ENCODE measurements around the gene CAVIN2.

The CAVIN2 gene

DNA sequence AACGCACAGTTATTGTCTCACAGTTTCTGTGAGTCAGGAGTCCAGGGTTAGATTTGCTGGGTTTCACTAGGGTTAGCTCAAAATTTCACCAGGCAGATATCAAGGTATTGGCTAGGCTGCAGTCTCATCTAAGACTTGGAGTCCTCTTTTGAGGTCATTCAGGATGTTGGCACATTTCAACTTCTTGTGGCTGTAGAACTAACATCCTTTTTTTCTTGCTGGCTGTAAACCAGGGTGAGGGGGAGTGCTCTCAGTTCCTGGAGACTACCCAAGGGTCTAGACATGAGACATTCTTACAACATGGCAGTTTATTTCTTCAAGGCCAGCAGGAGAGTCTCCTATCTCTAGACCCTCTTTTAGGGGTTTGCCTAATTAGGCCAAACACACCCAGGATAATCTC is 12.8 kb upstream of the CAVIN2 start:
- no peak for DNase-seq (ENCODE audit: low read depth)
- TF ChIP-seq, protein P1, sequence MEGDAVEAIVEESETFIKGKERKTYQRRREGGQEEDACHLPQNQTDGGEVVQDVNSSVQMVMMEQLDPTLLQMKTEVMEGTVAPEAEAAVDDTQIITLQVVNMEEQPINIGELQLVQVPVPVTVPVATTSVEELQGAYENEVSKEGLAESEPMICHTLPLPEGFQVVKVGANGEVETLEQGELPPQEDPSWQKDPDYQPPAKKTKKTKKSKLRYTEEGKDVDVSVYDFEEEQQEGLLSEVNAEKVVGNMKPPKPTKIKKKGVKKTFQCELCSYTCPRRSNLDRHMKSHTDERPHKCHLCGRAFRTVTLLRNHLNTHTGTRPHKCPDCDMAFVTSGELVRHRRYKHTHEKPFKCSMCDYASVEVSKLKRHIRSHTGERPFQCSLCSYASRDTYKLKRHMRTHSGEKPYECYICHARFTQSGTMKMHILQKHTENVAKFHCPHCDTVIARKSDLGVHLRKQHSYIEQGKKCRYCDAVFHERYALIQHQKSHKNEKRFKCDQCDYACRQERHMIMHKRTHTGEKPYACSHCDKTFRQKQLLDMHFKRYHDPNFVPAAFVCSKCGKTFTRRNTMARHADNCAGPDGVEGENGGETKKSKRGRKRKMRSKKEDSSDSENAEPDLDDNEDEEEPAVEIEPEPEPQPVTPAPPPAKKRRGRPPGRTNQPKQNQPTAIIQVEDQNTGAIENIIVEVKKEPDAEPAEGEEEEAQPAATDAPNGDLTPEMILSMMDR (IDR thresholded peaks at IDR 0.05; ENCODE audit: control insufficient read depth, insufficient read depth, low read depth, low read length, missing control alignments) = no peak

DNA sequence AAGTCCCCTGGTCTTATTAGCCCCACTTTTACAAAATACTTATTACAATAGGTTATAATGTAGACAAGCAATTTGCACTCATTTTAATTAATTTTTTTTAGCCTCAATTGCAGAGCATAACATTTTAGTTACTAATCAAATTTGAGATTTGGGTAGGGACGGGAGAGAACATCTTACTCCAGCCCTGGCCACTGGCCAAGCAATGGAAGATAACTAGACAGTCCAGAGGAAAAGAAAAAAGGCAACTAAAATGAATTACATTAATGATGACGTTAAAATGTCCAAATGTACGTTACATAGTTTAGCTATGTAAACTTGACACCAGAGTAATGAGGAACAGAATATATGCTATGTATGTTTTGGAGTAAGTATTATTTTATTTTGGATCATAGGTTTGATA is 11.0 kb upstream of the CAVIN2 start:
- H3K4me3 ChIP-seq (ENCODE audit: control insufficient read depth, low read depth, low read length) = no peak overlapping the region
- DNase-seq (ENCODE audit: low read depth) = no peak

More for the DNA sequence above, 12.8 kb upstream of the CAVIN2 start:
- H3K4me3 ChIP-seq (ENCODE audit: control insufficient read depth, low read depth, low read length) = no peak overlapping the region

DNA sequence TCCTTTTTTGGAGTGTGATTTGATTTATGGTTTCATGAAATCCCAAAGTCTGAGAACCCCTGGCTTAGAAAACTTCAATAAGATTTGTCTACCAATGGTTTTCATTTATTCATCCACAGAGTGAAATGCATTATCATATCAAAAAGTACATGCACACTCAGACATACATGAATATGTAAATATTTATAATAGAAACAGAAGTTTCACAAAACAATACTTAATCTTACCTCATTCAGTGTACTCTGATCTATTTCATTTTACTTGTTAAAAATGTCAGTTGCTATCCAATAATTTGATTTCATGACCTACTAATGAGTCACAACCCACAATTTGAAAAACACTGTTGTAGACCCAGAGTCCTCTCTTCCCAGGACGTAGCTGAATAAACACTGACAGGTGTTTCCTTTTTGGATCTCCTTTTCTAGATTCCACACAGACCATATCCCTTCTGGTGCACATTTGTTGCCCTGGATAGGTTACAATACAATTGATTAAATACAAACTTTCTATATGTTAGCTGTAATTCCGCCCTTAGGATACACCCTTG is 10.4 kb upstream of the CAVIN2 start:
- H3K4me3 ChIP-seq (ENCODE audit: control insufficient read depth, low read depth, low read length) = no peak overlapping the region
- TF ChIP-seq, protein P1 (IDR thresholded peaks at IDR 0.05; ENCODE audit: control insufficient read depth, insufficient read depth, low read depth, low read length, missing control alignments) = no peak
- DNase-seq (ENCODE audit: low read depth) = no peak

More for the DNA sequence above, 11.0 kb upstream of the CAVIN2 start:
- TF ChIP-seq, protein P1 (IDR thresholded peaks at IDR 0.05; ENCODE audit: control insufficient read depth, insufficient read depth, low read depth, low read length, missing control alignments) = no peak

DNA sequence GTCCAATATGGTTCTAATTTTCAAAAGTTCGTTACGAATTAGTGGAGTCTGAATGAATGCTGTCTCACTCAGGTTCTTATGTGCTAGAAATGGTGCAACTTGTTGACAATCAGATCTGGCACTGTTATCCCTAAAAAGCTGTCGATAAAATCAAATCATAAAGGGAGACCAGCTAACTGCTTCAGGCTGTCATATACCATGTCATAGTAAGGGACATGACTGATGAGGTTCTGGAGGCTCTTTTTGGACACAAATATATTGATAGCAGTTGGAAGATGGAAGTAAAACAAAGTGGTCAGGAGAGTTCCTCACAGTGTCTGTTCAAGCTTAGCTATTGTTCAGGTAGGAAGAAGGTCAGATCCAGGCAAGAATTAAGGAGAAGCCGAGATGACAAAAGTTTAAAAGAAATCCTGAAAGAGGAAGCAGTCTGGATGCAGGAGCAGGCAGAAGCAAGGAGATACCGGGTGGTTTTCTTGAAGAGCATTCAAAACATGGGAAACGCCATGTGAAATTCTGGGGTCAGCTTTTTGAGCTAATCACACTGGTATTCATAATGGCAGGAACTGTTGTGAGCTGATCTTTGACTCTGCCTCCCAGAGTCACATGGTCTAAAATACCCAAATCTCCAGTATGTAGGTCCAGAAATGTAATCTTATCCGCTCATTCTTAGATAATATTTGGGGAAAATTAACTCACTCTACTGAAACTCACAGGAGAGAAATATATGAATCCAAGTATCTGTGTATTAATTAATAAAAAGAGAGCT is 9.4 kb upstream of the CAVIN2 start:
- H3K4me3 ChIP-seq (ENCODE audit: control insufficient read depth, low read depth, low read length) = no peak overlapping the region
- TF ChIP-seq, protein P1 (IDR thresholded peaks at IDR 0.05; ENCODE audit: control insufficient read depth, insufficient read depth, low read depth, low read length, missing control alignments) = no peak
- DNase-seq (ENCODE audit: low read depth) = no peak

DNA sequence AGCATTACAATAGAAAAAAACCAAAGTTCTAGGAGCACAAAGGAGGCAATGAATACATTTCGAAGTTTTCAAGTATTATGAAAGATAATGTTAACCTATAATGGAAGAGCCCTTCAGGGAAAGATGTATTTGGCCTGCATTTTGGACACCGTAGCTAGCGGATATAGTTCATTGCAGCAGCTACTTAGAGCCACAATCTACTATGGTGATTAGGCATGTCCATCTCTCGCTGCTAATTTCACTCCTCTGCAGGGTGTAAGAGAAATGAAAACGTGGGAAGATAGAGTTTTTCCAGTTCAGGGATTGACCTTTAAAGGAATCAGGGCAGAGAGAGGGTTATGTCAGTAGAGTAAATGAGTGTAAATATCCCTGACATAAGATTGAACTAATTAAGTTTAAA is 8.5 kb upstream of the CAVIN2 start:
- DNase-seq (ENCODE audit: low read depth) = no peak
- TF ChIP-seq, protein P1 (IDR thresholded peaks at IDR 0.05; ENCODE audit: control insufficient read depth, insufficient read depth, low read depth, low read length, missing control alignments) = no peak
- no peak overlapping the region for H3K4me3 ChIP-seq (ENCODE audit: control insufficient read depth, low read depth, low read length)

DNA sequence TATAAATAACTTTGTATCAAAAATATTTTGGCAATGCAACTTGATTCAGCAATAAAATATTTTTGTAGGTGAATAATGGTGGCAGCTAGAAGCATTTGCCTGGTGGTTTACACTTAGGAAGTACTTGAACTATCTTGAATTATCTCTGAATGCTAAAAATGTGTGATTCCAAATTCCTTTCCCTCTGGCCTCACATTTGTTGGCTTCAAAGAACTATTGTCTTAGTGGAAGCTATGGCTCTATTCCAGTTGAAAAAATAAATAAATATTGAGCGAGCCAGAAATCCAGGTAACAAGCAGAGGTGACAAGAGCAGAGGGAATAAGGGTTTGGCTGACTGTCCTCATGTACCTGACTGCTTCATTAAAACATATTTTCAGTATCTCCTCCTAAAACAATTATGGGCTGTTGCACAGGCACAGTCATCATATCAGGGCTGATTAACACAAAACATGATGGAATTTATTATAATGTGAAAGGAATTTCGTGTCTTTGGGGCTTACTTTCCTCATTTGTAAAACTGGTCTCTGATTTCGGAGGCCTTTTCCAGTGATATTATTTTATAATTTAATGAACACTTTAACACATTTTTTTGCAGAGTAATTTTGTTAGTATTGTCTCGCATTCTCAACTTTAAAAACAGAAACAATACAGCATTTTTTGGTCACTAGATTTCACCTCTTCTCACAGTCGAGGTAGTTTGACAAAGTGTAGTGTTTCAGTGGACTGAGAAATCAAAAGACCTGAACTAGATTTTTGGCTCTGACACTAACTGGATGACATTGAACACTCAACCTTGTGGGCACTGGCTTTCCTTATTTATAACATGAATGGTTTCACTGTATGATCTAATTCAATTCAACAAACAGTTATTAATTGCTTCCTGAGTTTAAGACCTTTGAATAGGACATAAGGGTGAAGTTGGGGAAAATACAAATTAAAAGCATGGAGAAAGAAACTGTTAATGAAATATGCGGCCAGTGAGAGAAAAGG is 7.8 kb upstream of the CAVIN2 start:
- no peak overlapping the region for H3K4me3 ChIP-seq (ENCODE audit: control insufficient read depth, low read depth, low read length)
- TF ChIP-seq, protein P1 (IDR thresholded peaks at IDR 0.05; ENCODE audit: control insufficient read depth, insufficient read depth, low read depth, low read length, missing control alignments) = no peak
- DNase-seq (ENCODE audit: low read depth) = no peak
